HEK293T (cell line): Measurements from ENCODE around the gene GALC.

Experiments
- ARNT ChIP-seq: fragments of 450-650 bp; IDR thresholded peaks from 2 replicates; pipeline ENCODE4 v1.6.1; 2017; ENCODE audit warnings: mild to moderate bottlenecking
- BHLHE40 ChIP-seq: fragments of 450-650 bp; IDR thresholded peaks from 2 replicates; pipeline ENCODE4 v1.6.1; 2016; ENCODE audit warnings: mild to moderate bottlenecking, moderate library complexity, borderline replicate concordance
- ELF4 ChIP-seq: fragments of 450-650 bp; IDR thresholded peaks from 2 replicates; pipeline ENCODE4 v1.6.1; 2017; ENCODE audit warnings: antibody characterized with exemption
- FOXA1 ChIP-seq: fragments of 450-650 bp; IDR thresholded peaks from 2 replicates; pipeline ENCODE4 v1.6.1; 2016; ENCODE audit warnings: mild to moderate bottlenecking
- SP1 ChIP-seq: fragments of 450-650 bp; IDR thresholded peaks from 2 replicates; pipeline ENCODE4 v1.6.1; 2017
- SUZ12 ChIP-seq: fragments of 450-650 bp; IDR thresholded peaks from 2 replicates; pipeline ENCODE4 v1.6.1; 2016; ENCODE audit warnings: mild to moderate bottlenecking
- TARDBP ChIP-seq: fragments of 450-650 bp; IDR thresholded peaks from 2 replicates; pipeline ENCODE4 v1.6.1; 2016
- ZNF384 ChIP-seq: fragments of 450-650 bp; IDR thresholded peaks from 2 replicates; pipeline ENCODE4 v1.6.1; 2016

- TF ChIP-seq FOXA1, result no peak
- no peak for TF ChIP-seq TARDBP
- TF ChIP-seq ELF4, result no peak
- no peak for TF ChIP-seq SP1
- TF ChIP-seq ZNF384, result no peak
- TF ChIP-seq SUZ12, result no peak
- TF ChIP-seq ARNT, result no peak
- no peak for TF ChIP-seq BHLHE40
Measured at GRCh38 chr14:87955501-87955900, 37.5 kb downstream of the GALC start.
